Gastrocnemius medialis (tissue), 4 donors: ENCODE data around the gene PFKFB1.

Experiments
- POLR2A ChIP-seq, 2 donors: fragments of 450-650 bp; IDR thresholded peaks; one replicate each; pipeline ENCODE4 v1.6.1; 2017; ENCODE audit warnings: antibody characterized with exemption in 2 of 2, mild to moderate bottlenecking in 2 of 2, moderate library complexity in 2 of 2
- TF ChIP-seq, protein P1 (sequence below), 5 experiments: fragments of 450-650 bp in 3 of 5; fragments of 200-600 bp in 2 of 5; sonication (generic) in 2 of 5; IDR thresholded peaks in 4 of 5; conservative IDR thresholded peaks in 1 of 5; 1 replicate in 4 of 5; 2 replicates in 1 of 5; pipeline ENCODE4 v1.5.1; 2016 to 2019; ENCODE audit warnings: antibody characterized with exemption in 5 of 5, mild to moderate bottlenecking in 3 of 5, moderate library complexity in 3 of 5

DNA sequence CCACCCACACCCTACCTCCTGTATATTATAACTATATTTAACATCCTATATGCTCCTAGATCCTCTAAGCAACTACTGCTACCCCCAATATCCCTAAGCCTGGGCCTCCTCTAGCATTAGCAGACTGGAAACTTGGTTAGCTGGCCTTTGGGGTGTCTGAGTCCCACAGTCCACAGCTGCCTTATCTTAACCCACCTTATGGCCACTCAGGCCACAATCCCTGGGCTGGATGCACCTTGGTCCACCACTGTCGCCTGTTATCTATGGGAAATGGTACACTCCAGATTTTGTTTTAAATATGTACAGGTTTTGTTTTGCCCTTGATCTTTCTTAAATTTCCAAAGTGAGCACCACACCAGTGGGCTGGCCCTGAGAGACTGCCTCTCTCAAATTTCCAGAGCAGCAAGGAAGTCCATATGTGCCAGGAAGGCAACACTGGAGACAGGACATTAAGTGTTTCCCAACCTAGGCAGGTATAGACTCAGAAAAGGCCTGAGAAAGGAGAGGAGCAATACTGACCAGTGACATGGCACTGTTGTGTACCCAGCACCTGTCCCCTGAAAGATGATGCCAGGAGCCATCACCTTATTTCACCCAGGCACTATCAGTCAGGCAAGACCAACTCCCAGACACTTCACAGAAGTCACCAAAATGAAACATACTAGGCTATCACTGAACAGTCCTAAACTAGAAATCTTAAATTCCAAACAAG, 921 bp downstream of the PFKFB1 start:
- TF ChIP-seq, protein P1, sequence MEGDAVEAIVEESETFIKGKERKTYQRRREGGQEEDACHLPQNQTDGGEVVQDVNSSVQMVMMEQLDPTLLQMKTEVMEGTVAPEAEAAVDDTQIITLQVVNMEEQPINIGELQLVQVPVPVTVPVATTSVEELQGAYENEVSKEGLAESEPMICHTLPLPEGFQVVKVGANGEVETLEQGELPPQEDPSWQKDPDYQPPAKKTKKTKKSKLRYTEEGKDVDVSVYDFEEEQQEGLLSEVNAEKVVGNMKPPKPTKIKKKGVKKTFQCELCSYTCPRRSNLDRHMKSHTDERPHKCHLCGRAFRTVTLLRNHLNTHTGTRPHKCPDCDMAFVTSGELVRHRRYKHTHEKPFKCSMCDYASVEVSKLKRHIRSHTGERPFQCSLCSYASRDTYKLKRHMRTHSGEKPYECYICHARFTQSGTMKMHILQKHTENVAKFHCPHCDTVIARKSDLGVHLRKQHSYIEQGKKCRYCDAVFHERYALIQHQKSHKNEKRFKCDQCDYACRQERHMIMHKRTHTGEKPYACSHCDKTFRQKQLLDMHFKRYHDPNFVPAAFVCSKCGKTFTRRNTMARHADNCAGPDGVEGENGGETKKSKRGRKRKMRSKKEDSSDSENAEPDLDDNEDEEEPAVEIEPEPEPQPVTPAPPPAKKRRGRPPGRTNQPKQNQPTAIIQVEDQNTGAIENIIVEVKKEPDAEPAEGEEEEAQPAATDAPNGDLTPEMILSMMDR (IDR thresholded peaks at IDR 0.05 in 4 of 5, conservative IDR thresholded peaks at IDR 0.05 in 1 of 5): no peak
- peak in 1 of 2 donors; percentile 8 for TF ChIP-seq POLR2A (IDR thresholded peaks at IDR 0.05)
